ENCODE measurements around the gene NTSR1.

GRCh38 chr20:62736026-62736406, 27.4 kb downstream of the NTSR1 start:
- no peak for TF ChIP-seq POLR2A (IDR thresholded peaks at IDR 0.05)
- TF ChIP-seq CTCF (IDR thresholded peaks at IDR 0.05) = no peak

All from heart left ventricle (tissue), 13 donors.